HepG2 (cell line): ENCODE data around the gene PEAK1. TPM values are rescaled to one million over a fixed set of nuclear protein-coding genes. Genes with fewer than 3 reads are reported as not detected.

ENCODE experiments used
- ATAC-seq: fragments of 200-7000 bp; cut with Tn5 transposase; 3 replicates; pipeline ENCODE4 v1.9.1; 2020; ENCODE audit warnings: mild to moderate bottlenecking, moderate library complexity
- BruUV-seq: library from RNA; stranded (reverse); fragments of 400-500 nt; replicated peaks from 2 replicates; lab custom pipeline; 2021; lab: Mats Ljungman, UMichigan
- CTCF ChIA-PET: fragments of 300-600 bp; formaldehyde crosslinking; extraction: SDS; loops from one replicate; lab custom pipeline; 2021; ENCODE audit warnings: low total read pairs, inconsistent platforms, low intra/inter-chr PET ratio; lab: Yijun Ruan, JAX
- POLR2A ChIA-PET: fragments of 350-600 bp; sonication (Branson Sonifier 250); formaldehyde crosslinking; loops from one replicate; lab custom pipeline; 2020; ENCODE audit warnings: antibody characterized with exemption, inconsistent platforms; lab: Yijun Ruan, JAX
- DNase-seq: peaks from one replicate; pipeline ENCODE4 v3.0.0-alpha.2; 2015; ENCODE audit warnings: low spot score
- FAIRE-seq: peaks from 3 replicates; lab custom pipeline; 2011; peaks lifted over from hg19 to GRCh38; lab: Jason Lieb, UNC
- H2AFZ ChIP-seq: one replicate; pipeline ENCODE4 v1.6.1; 2011; ENCODE audit warnings: low read length, inconsistent platforms
- H3K27ac ChIP-seq: fragments of 300-600 bp; 3 replicates; pipeline ENCODE4 v1.8.0; 2011; ENCODE audit warnings: mixed run types, mild to moderate bottlenecking, mixed read lengths, low read length, inconsistent platforms; ENCODE audit not compliant: insufficient read depth; ENCODE audit errors: extremely low read length
- H3K27me3 ChIP-seq, 2 experiments: fragments of 200-600 bp in 1 of 2; 2 replicates in 1 of 2; 3 replicates in 1 of 2; pipeline versions ENCODE4 v1.6.0 to v1.8.0; 2011; ENCODE audit warnings: low read length in 2 of 2, mild to moderate bottlenecking in 2 of 2, moderate library complexity in 2 of 2, inconsistent platforms in 1 of 2; ENCODE audit not compliant: insufficient read depth in 2 of 2, control insufficient read depth in 1 of 2
- H3K36me3 ChIP-seq, 2 experiments: fragments of 200-600 bp in 1 of 2; replicated peaks in 1 of 2; 2 replicates in 1 of 2; 3 replicates in 1 of 2; pipeline versions ENCODE4 v1.5.1 to v1.8.0; 2011; ENCODE audit warnings: low read length in 2 of 2, inconsistent platforms in 1 of 2; ENCODE audit not compliant: insufficient read depth in 2 of 2, control insufficient read depth in 1 of 2
- H3K4me1 ChIP-seq: 2 replicates; pipeline ENCODE4 v1.5.1; 2012; ENCODE audit warnings: low read length, inconsistent platforms; ENCODE audit not compliant: insufficient read depth
- H3K4me2 ChIP-seq: 2 replicates; pipeline ENCODE4 v1.6.0; 2011; ENCODE audit warnings: low read depth, low read length, inconsistent platforms
- H3K4me3 ChIP-seq, 3 experiments: fragments of 200-600 bp in 1 of 3; sonication (generic), shearing (Covaris generic) in 1 of 3; replicated peaks in 1 of 3; 2 replicates each; pipeline ENCODE4 v1.5.1; 2011 to 2016; ENCODE audit warnings: low read length in 3 of 3, inconsistent platforms in 2 of 3, low read depth in 2 of 3, mild to moderate bottlenecking in 2 of 3, control low read depth in 1 of 3, mixed read lengths in 1 of 3; ENCODE audit not compliant: insufficient read depth in 1 of 3
- H3K79me2 ChIP-seq: one replicate; pipeline ENCODE4 v1.6.1; 2011; ENCODE audit warnings: low read length, inconsistent platforms; ENCODE audit not compliant: insufficient read depth
- H3K9ac ChIP-seq: 2 replicates; pipeline ENCODE4 v1.6.0; 2011; ENCODE audit warnings: mild to moderate bottlenecking, low read depth, low read length, inconsistent platforms; ENCODE audit not compliant: insufficient read depth
- H3K9me3 ChIP-seq: 2 replicates; pipeline ENCODE4 v1.5.1; 2012; ENCODE audit warnings: mild to moderate bottlenecking, low read length
- H4K20me1 ChIP-seq: 2 replicates; pipeline ENCODE4 v1.6.0; 2011; ENCODE audit warnings: inconsistent platforms, mild to moderate bottlenecking, low read length, moderate library complexity; ENCODE audit not compliant: insufficient read depth
- ELF4 ChIP-seq: sonication (generic); formaldehyde crosslinking; IDR thresholded peaks from 2 replicates; pipeline ENCODE4 v1.5.0; 2020; ENCODE audit warnings: missing genetic modification reagents, mild to moderate bottlenecking, moderate library complexity, borderline replicate concordance
- KDM3A ChIP-seq: IDR thresholded peaks from 2 replicates; pipeline ENCODE4 v1.6.1; 2018; ENCODE audit warnings: low read depth, missing compliant biosample characterization
- KLF13 ChIP-seq: sonication (generic); formaldehyde crosslinking; IDR thresholded peaks from 2 replicates; pipeline ENCODE4 v1.4.0; 2020; ENCODE audit warnings: mild to moderate bottlenecking, missing genetic modification reagents
- NPAS2 ChIP-seq: sonication (generic); formaldehyde crosslinking; IDR thresholded peaks from 2 replicates; pipeline ENCODE4 v1.8.0; 2022; ENCODE audit warnings: mild to moderate bottlenecking, missing genetic modification reagents, borderline replicate concordance
- PBX3 ChIP-seq: sonication (generic); formaldehyde crosslinking; IDR thresholded peaks from 2 replicates; pipeline ENCODE4 v1.8.1; 2023; ENCODE audit warnings: missing genetic modification reagents, inconsistent platforms, borderline replicate concordance
- RFXAP ChIP-seq: sonication (generic); formaldehyde crosslinking; IDR thresholded peaks from 2 replicates; pipeline ENCODE4 v1.4.0; 2020; ENCODE audit warnings: missing genetic modification reagents, borderline replicate concordance
- SALL2 ChIP-seq: sonication (generic); formaldehyde crosslinking; IDR thresholded peaks from 2 replicates; pipeline ENCODE4 v1.8.1; 2023; ENCODE audit warnings: mild to moderate bottlenecking, missing genetic modification reagents, inconsistent platforms
- ZNF12 ChIP-seq: sonication (generic); formaldehyde crosslinking; IDR thresholded peaks from 2 replicates; pipeline ENCODE4 v1.5.0; 2020; ENCODE audit warnings: missing genetic modification reagents
- ZNF234 ChIP-seq: sonication (generic); formaldehyde crosslinking; conservative IDR thresholded peaks from 2 replicates; pipeline ENCODE4 v1.5.1; 2020; ENCODE audit warnings: mild to moderate bottlenecking, missing genetic modification reagents
- ZNF256 ChIP-seq: sonication (generic); formaldehyde crosslinking; conservative IDR thresholded peaks from 2 replicates; pipeline ENCODE4 v1.4.0; 2020; ENCODE audit warnings: missing genetic modification reagents
- ZNF547 ChIP-seq: sonication (generic); formaldehyde crosslinking; IDR thresholded peaks from 2 replicates; pipeline ENCODE4 v1.5.1; 2020; ENCODE audit warnings: mild to moderate bottlenecking, missing genetic modification reagents
- ZNF660 ChIP-seq: sonication (generic); formaldehyde crosslinking; IDR thresholded peaks from 2 replicates; pipeline ENCODE4 v1.5.1; 2020; ENCODE audit warnings: mild to moderate bottlenecking, low read depth, missing genetic modification reagents, borderline replicate concordance
- WGBS: methylation state at CpG from one replicate; pipeline ENCODE4 v1.1.6; 2017; ENCODE audit warnings: low lambda C conversion rate; 5-methylcytosine and 5-hydroxymethylcytosine counted together
- in situ Hi-C: cut with HindIII; loops from 2 replicates; pipeline ENCODE4 v1.10.0; 2017; ENCODE audit warnings: low pct_unique_long_range_greater_than_20kb; ENCODE audit not compliant: extremely low pct_ligation_motif_present
- intact Hi-C: fragments of 100-400 bp; cut with micrococcal nuclease; formaldehyde crosslinking; loops from one replicate; pipeline ENCODE4 v1.10.0; 2022; ENCODE audit not compliant: unreplicated experiment
- polyA plus RNA-seq, 8 experiments: library from polyadenylated mRNA; depleted of rRNA in 3 of 8; stranded (reverse) in 7 of 8; unstranded in 1 of 8; fragments of >200 nt; fragmentation: Illumina TruSeq in 4 of 8; extraction: Trizol in 4 of 8; gene quantifications; 2 replicates each; pipeline versions ENCODE4 v1.2.1 to v1.2.3, GENCODE V29; 2011 to 2016; ENCODE audit warnings: low read depth in 4 of 8, missing spikeins in 1 of 8, mixed read lengths in 1 of 8; ENCODE audit not compliant: insufficient read depth in 1 of 8
- total RNA-seq, 5 experiments: library from RNA; depleted of rRNA; stranded (reverse); fragments of >200 nt; fragmentation: Illumina TruSeq; extraction: Trizol; gene quantifications; 2 replicates each; pipeline ENCODE4 v1.2.3, GENCODE V29; 2016; ENCODE audit warnings: low read depth in 1 of 5
- TF ChIP-seq, protein P1 (sequence below): IDR thresholded peaks from 2 replicates; pipeline ENCODE4 v1.6.1; 2016; ENCODE audit warnings: mild to moderate bottlenecking
- TF ChIP-seq, protein P2 (sequence below): sonication (generic); formaldehyde crosslinking; IDR thresholded peaks from 2 replicates; pipeline ENCODE4 v1.4.0; 2020; ENCODE audit warnings: missing genetic modification reagents, mild to moderate bottlenecking, borderline replicate concordance

Gene PEAK1
- total and polyA plus RNA-seq, 2 of the 13 experiments (the other 11 are each of a cell fraction or from before 2014, with no cell fraction given): 6.0 to 6.6 TPM

DNA sequence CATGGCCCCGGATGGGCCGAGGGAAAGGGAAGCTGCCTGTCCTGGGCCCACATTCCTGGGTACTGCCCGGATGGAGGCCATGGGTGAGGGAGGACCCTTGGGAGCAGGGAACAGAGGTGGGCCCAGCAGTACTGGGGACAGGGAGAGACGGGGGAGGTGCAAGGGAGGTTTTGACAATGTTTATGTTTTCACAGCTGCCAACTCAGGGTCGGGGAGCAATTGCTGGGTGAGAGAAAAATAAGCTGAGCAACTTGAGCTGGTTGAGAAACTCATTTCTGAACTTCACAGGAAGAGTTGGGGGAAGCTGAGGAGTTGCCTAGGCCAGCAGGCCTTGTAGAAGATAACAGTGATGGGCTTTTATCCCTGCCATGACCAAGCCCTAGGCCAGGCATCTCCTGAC lies 337.9 kb downstream of the PEAK1 start:
- CTCF ChIA-PET: no interaction called here
- no peak overlapping the region for H3K9ac ChIP-seq
- in situ Hi-C loops (no loop called here), intact Hi-C loops (no loop called here)
- TF ChIP-seq ELF4 (CRISPR knock-in tag) (no peak), NPAS2 (CRISPR knock-in tag) (no peak), ZNF660 (no peak), ZNF547 (CRISPR knock-in tag) (no peak), ZNF234 (CRISPR knock-in tag) (no peak), PBX3 (no peak), SALL2 (CRISPR knock-in tag) (no peak), KLF13 (CRISPR knock-in tag) (no peak), KDM3A (CRISPR knock-in tag) (no peak), ZNF12 (no peak), ZNF256 (CRISPR knock-in tag) (no peak), RFXAP (CRISPR knock-in tag) (no peak)
- TF ChIP-seq, protein P1, sequence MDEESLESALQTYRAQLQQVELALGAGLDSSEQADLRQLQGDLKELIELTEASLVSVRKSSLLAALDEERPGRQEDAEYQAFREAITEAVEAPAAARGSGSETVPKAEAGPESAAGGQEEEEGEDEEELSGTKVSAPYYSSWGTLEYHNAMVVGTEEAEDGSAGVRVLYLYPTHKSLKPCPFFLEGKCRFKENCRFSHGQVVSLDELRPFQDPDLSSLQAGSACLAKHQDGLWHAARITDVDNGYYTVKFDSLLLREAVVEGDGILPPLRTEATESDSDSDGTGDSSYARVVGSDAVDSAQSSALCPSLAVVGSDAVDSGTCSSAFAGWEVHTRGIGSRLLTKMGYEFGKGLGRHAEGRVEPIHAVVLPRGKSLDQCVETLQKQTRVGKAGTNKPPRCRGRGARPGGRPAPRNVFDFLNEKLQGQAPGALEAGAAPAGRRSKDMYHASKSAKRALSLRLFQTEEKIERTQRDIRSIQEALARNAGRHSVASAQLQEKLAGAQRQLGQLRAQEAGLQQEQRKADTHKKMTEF (CRISPR knock-in tag): no peak
- TF ChIP-seq, protein P2, sequence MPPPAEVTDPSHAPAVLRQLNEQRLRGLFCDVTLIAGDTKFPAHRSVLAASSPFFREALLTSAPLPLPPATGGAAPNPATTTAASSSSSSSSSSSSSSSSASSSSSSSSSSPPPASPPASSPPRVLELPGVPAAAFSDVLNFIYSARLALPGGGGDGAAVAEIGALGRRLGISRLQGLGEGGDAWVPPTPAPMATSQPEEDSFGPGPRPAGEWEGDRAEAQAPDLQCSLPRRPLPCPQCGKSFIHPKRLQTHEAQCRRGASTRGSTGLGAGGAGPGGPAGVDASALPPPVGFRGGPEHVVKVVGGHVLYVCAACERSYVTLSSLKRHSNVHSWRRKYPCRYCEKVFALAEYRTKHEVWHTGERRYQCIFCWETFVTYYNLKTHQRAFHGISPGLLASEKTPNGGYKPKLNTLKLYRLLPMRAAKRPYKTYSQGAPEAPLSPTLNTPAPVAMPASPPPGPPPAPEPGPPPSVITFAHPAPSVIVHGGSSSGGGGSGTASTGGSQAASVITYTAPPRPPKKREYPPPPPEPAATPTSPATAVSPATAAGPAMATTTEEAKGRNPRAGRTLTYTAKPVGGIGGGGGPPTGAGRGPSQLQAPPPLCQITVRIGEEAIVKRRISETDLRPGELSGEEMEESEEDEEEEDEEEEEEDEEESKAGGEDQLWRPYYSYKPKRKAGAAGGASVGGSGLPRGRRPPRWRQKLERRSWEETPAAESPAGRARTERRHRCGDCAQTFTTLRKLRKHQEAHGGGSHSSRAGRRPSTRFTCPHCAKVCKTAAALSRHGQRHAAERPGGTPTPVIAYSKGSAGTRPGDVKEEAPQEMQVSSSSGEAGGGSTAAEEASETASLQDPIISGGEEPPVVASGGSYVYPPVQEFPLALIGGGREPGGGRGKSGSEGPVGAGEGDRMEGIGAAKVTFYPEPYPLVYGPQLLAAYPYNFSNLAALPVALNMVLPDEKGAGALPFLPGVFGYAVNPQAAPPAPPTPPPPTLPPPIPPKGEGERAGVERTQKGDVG: no peak
- H4K20me1 ChIP-seq: no peaks in the 10 kb centered on the region
- BruUV-seq: no TSS peak
- H3K36me3 ChIP-seq: no peaks in the 10 kb centered on the region
- no peaks in the 10 kb centered on the region for H3K79me2 ChIP-seq
- no peak for FAIRE-seq
- no peak overlapping the region for H2AFZ ChIP-seq
- no peak overlapping the region for H3K27ac ChIP-seq
- POLR2A ChIA-PET: interaction anchor here (0.9 kb wide), 1 partner anchor 11 kb away, joined by 4 read pairs; the partner anchor contains the start of gene TSPAN3
- no peak for ATAC-seq
- 0 out of 2 replicates have a peak overlapping the region, but pooled peaks have one; percentile 2 for H3K4me2 ChIP-seq
- DNase-seq: no peak
- 16% methylated on average over 5 of the region's 5 CpGs for WGBS
- 0 out of 5 replicates have a peak, but pooled peaks cover 0 to 4% of the 10 kb centered on the region in 2 experiments for H3K27me3 ChIP-seq
- peaks cover 18% of the 10 kb centered on the region for H3K4me1 ChIP-seq
- H3K9me3 ChIP-seq: no peaks in the 10 kb centered on the region
- H3K4me3 ChIP-seq: no peak overlapping the region
